ENCODE measurements around the gene SPIN4.
A peak's percentile ranks its signal among the peaks of the same experiment; 100 is the strongest.
"Not testable (repeated sequence)": the region's sequence is repeated elsewhere in the genome, so short reads cannot be mapped to it uniquely, and the experiment has no call there.

Gene SPIN4

DNA sequence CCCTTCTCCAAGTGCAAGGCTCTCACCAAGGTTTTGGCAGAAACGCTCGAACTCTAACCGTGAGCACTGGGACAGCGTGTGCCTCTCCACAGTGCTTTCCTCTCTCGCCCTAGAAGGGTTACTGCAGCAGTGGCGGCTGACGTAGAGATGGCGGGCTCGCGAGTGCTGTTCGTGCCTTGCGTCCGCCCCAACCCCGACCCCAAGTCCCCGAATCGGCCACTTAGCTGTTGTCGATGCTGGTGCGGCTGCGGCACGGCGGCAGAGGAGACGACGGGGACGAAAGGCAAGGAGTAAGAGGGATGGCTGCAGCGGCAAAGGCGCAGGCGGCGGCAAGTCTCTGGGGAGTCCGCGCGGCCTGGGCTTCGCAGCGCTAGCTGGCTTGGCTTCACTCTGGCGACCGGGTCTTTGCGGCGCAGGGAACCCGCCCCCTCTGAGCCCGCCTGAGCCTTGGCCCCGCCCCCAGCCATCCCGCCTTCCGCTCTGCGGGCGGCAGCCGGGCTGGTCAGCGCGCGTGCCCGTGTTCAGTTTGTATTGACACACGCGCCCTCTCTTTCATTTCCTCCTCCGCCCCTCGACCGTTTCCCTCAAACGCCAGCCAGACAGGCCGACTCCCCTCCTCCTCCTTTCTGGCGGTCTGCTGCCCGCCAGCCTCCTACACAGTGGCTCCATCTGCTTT is at the start of gene SPIN4:
TSS of gene SPIN4 (minus strand) at position 392 of the 676 bp plus-strand sequence. CDS start 513 bp downstream, outside the sequence.
- DNase-seq (ENCODE audit: insufficient read length, low spot score) (peak; percentile 44), FAIRE-seq (peak; percentile 96)

DNA sequence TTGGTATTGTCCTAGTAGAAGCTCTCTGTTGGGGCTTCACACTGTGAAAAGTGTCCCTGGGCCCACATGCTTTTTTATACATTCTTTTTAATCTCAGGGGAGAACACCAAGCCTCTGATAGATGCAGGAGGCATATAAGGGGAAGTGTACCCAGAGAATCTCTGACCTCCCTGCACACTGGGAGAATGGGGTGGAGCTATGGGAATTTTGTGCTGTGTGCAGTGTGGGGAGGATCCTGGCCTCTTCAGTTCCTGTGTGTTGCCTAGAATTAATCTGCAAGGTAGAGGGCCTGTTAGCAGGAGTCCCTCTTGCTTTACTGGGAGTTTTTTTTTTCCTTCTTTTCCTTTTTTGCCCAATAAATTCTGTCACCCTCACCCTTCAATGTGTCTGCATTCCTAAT is 49.2 kb upstream of the SPIN4 start:
- DNase-seq (ENCODE audit: insufficient read length, low spot score) (no peak), FAIRE-seq (no peak)

DNA sequence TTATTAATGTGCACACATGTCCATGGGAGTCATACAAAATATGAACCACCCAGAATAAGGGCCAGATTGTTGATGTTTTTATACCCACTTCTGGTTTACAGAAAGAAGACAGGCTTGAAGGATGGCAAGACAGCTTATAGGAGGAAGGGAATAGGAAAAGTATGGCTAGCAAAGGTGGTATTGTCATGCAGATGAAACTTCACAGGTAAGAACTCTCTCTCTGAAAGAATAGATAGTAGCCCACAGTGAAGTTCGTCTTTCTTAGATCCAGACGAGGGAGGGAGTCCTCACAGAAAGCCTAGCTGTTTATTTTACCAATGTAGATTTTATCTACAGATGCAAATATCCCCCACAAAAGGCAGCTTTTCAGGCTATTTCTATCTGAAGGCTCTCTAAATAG is 43.7 kb upstream of the SPIN4 start:
- no peak for DNase-seq (ENCODE audit: insufficient read length, low spot score)
- FAIRE-seq: no peak

DNA sequence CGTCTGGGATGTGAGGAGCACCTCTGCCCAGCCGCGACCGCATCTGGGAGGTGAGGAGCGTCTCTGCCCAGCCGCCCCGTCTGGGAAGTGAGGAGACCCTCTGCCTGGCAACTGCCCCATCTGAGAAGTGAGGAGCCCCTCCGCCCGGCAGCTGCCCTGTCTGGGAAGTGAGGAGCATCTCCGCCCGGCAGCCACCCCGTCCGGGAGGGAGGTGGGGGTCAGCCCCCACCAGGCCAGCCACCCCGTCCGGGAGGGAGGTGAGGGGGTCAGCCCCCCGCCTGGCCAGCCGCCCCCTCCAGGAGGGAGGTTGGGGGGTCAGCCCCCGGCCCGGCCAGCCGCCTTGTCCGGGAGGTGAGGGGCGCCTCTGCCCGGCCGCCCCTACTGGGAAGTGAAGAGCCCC is 42.0 kb upstream of the SPIN4 start:
- not testable (repeated sequence) for FAIRE-seq; DNase-seq (ENCODE audit: insufficient read length, low spot score)

DNA sequence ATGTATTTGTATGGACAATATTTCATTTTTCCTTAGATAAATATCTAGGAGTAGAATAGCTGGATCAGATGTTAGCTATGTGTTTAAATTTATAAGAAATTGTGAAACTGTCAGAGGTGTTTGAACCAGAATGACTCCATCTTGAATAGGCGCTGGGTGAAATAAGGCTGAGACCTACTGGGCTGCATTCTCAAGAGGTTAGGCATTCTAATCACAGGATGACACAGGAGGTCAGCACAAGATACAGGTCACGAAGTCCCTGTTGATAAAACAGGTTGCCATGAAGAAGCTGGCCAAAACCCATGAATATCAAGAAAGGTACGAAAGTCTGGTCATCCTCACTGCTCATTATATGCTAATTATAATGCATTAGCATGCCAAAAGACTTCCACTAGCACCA is 36.3 kb upstream of the SPIN4 start:
- FAIRE-seq (no peak), DNase-seq (ENCODE audit: insufficient read length, low spot score) (no peak)

DNA sequence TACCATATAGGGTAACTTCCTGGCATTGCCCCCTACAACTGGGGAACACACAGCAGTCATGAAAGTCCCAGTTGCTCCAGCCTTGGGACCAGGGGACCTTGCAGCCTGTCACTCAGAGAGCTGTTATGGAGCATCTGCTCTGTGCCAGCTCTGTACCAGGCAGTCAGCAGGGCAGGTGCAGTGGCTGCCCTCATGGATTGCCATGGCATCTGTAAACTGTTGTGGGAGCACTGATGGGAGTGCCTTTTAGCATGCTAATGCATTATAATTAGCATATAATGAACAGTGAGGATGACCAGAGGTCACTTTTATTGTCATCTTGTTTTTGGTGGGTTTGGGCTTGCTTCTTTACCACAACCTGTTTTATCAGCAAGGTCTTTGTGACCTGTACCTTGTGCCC is 33.1 kb upstream of the SPIN4 start:
- not testable (repeated sequence) for DNase-seq (ENCODE audit: insufficient read length, low spot score); FAIRE-seq

DNA sequence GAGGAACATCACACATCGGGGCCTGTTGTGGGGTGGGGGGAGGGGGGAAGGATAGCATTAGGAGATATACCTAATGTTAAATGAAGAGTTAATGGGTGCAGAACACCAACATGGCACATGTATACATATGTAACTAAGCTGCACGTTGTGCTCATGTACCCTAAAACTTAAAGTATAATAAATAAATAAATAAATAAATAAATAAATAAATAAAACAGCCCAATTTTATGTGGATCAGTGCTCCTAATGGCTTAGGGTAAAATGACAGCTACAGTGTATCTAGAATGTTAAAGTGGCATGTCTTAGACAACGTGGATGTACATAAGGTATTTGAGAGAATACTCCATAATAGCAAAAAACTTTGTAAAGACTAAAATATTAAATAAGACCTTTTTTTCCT is 21.9 kb upstream of the SPIN4 start:
- DNase-seq (ENCODE audit: insufficient read length, low spot score); FAIRE-seq: not testable (repeated sequence)

DNA sequence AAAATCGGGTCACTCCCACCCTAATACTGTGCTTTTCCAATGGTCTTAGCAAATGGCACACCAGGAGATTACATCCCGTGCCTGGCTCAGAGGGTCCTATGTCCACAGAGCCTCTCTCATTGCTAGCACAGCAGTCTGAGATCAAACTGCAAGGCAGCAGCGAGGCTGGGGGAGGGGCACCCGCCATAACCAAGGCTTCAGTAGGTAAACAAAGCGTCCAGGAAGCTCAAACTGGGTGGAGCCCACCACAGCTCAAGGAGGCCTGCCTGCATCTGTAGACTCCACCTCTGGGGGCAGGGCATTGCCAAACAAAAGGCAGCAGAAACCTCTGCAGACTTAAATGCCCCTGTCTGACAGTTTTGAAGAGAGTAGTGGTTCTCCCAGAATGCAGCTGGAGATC is 16.6 kb upstream of the SPIN4 start:
- FAIRE-seq; DNase-seq (ENCODE audit: insufficient read length, low spot score): not testable (repeated sequence)

DNA sequence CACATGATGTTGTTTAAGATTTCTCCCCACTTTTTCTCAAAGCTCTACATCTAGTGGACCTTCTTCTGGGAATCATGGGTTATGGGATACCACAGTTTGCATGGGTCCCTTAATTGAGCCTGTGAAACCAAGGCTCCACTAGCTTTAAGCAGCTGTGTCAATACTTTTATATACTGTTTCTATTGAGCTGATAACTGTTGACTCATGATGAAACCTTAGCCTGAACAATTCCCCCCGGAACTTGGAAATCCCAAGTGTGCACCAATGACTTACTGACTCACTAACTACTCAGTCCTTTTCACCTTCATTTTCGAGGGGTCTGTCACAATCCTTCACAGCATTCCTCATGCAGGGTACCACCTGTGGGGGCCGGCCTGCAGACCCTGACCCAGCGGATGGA is 12.7 kb upstream of the SPIN4 start:
- no peak for DNase-seq (ENCODE audit: insufficient read length, low spot score)
- FAIRE-seq: no peak

DNA sequence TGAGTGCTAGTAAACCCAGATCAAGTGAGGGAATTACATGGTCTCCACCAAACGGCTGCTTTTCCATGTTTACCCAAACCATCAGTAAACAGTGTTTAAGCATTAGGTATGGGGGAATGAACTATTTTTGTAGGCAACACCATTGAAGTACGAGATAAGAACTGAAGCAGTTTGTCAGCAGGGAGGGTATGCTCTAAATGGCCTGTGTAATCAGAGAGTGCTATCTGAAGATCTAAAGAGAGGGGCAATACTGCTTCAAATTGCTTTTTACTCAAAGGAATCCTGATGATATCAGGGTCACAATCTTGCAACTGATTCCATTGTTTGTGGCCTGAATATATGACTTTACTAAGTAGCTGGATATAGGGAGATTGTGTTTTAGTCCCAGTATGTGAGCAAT is 10.4 kb upstream of the SPIN4 start:
- DNase-seq (ENCODE audit: insufficient read length, low spot score): no peak
- FAIRE-seq: peak; percentile 44

DNA sequence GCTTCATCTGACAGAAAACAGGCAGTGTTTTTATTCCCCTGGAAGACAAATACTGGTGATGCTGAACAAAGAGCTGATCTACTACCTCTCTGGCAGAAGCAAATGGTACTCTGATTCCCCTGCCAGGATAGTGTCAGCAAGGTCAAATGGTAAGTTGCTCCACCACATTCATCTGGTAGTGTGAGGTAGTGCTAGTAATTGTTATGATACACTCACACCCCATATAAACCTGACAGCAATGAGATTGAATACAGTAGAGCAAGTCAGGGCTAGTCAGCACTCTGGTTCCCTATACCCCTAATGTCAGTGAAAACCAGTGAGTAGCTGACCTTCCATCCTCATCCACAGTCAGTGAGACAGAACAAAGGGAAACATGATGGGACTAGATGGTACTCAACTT is 3.4 kb upstream of the SPIN4 start:
- DNase-seq (ENCODE audit: insufficient read length, low spot score): no peak
- FAIRE-seq: no peak

DNA sequence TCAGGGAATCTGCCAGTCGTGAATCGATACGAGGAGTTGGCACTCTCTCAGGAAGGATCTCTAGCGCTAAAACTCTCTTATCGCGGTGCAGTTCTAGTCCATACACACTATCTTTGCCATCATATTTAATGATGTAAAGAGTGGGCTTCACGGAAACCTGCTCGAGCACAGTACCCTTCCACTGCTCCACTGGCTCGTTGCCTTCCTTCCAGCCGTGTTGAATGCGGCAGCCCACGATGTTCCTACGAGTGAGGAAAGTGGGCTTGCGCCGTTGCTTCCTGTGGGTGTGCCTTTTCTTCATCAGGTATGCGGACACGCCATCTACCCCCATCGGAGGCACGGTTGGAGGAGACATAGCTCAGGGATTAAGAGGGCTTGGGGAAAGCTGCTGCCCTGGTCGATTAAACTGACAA is 661 bp downstream of the SPIN4 start:
- FAIRE-seq: no peak
- DNase-seq (ENCODE audit: insufficient read length, low spot score): no peak

DNA sequence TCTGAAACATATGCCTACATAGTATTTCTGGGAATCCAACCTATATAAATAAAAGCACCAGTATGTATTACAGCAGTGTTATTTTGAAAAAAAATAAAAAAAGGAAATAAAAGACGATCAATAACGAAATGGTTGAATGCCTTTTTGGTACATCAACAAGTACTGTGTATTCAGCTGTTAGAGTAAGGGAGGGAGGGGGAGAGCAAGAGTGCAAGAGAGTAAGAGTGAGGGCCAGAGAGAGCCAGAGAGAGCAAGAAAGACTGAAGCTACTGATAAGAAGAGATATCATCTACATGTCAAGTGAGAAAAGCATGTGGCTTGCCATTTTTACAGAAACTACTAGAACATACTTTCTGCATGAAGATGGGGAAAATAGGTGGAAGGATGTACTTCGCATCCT is 1.8 kb downstream of the SPIN4 start:
- DNase-seq (ENCODE audit: insufficient read length, low spot score) (no peak), FAIRE-seq (peak; percentile 79)

DNA sequence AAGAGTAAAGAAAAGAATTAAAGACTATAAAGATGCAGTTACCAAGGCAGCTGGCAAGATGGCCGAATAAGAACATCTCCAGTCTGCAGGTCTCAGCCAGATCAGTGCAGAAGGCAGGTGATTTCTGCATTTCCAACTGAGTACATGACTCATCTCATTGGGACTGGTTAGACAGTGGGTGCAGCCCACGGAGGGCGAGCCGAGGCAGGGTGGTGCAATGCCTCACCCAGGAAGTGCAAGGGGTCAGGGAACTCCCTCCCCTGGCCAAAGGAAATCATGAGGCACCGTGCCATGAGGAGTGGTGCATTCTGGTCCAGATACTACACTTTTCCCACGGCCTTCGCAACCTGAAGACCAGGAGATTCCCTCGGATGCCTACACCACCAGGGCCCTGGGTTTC is 20.5 kb downstream of the SPIN4 start:
- FAIRE-seq (no peak), DNase-seq (ENCODE audit: insufficient read length, low spot score) (no peak)

DNA sequence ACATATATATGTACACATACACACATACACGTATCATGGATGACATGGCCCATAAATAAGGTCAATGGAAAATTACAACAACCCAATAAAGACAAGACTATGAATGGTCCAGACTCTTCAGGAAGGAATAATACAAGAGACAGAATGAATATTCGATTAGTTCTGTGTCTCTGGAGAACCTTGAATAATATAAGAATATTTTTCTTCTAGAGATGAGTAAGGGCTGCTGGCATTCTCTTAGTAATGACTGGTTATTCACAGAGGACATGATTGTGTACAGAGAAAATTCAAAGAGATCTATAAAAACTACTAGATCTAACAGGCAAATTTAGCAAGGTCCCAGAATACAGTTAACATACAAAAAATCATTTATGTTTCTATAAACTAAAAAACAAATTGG is 23.3 kb downstream of the SPIN4 start:
- FAIRE-seq (no peak), DNase-seq (ENCODE audit: insufficient read length, low spot score) (no peak)

DNA sequence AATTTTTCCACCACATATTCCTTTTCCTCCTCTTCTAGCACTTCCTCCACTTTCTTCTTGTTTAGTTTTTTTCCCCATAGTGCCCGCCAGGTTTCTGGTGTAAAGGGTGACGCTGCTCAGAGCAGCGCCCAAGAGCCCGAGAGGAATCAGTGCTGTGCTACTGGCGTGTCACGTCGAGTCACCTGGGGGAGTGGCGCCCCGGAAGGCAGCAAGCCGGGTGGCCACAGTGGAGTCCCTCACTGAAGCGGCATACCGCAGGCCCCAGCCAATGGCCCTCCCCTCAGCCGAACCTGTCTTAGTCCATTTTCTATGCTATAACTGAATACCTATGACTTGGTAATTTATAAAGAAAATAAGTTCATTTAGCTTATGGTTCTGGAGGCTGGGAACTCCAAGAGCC is 51.5 kb downstream of the SPIN4 start:
- FAIRE-seq (no peak), DNase-seq (ENCODE audit: insufficient read length, low spot score) (no peak)
